Astrocyte (in vitro differentiated cells and primary cell): ENCODE results near the gene PITPNM3. TPM values are rescaled to one million over a fixed set of nuclear protein-coding genes. Genes with fewer than 3 reads are reported as not detected.

ENCODE experiments used
- DNase-seq: peaks from one replicate; pipeline ENCODE4 v3.0.0-alpha.2; 2010; ENCODE audit warnings: low read depth
- FAIRE-seq: peaks from 2 replicates; lab custom pipeline; 2011; peaks lifted over from hg19 to GRCh38; lab: Jason Lieb, UNC
- H2AFZ ChIP-seq: 2 replicates; pipeline ENCODE4 v1.6.0; 2012; ENCODE audit warnings: low read depth, low read length, inconsistent platforms
- H3K27ac ChIP-seq: 2 replicates; pipeline ENCODE4 v1.5.1; 2011; ENCODE audit warnings: low read depth, low read length, inconsistent platforms
- H3K27me3 ChIP-seq: 2 replicates; pipeline ENCODE4 v1.6.0; 2011; ENCODE audit warnings: low read length, inconsistent platforms; ENCODE audit not compliant: insufficient read depth
- H3K36me3 ChIP-seq: 2 replicates; pipeline ENCODE4 v1.5.1; 2011; ENCODE audit warnings: low read length, inconsistent platforms; ENCODE audit not compliant: insufficient read depth
- H3K4me1 ChIP-seq: 2 replicates; pipeline ENCODE4 v1.5.1; 2011; ENCODE audit warnings: low read length, inconsistent platforms; ENCODE audit not compliant: insufficient read depth
- H3K4me2 ChIP-seq: 2 replicates; pipeline ENCODE4 v1.6.0; 2012; ENCODE audit warnings: low read length, inconsistent platforms
- H3K4me3 ChIP-seq: 2 replicates; pipeline ENCODE4 v1.5.1; 2011; ENCODE audit warnings: low read depth, mild to moderate bottlenecking, low read length, inconsistent platforms; ENCODE audit not compliant: insufficient read depth
- H3K79me2 ChIP-seq: 2 replicates; pipeline ENCODE4 v1.6.0; 2012; ENCODE audit warnings: mild to moderate bottlenecking, low read length, inconsistent platforms; ENCODE audit not compliant: insufficient read depth
- H3K9ac ChIP-seq: 2 replicates; pipeline ENCODE4 v1.6.0; 2012; ENCODE audit warnings: mild to moderate bottlenecking, low read length, inconsistent platforms
- H3K9me3 ChIP-seq: 2 replicates; pipeline ENCODE4 v1.5.1; 2012; ENCODE audit warnings: low read depth, mild to moderate bottlenecking, low read length, inconsistent platforms; ENCODE audit not compliant: insufficient read depth
- H4K20me1 ChIP-seq: 2 replicates; pipeline ENCODE4 v1.6.0; 2012; ENCODE audit warnings: low read length, inconsistent platforms; ENCODE audit not compliant: insufficient read depth
- H3K27ac Mint-ChIP-seq: one replicate; pipeline ENCODE4 v1.8.0; 2021; ENCODE audit warnings: mild to moderate bottlenecking, mixed read lengths; ENCODE audit not compliant: unreplicated experiment
- H3K27me3 Mint-ChIP-seq: one replicate; pipeline ENCODE4 v1.8.0; 2021; ENCODE audit warnings: low read depth, mixed read lengths; ENCODE audit not compliant: unreplicated experiment
- H3K36me3 Mint-ChIP-seq: one replicate; pipeline ENCODE4 v1.8.0; 2021; ENCODE audit warnings: low read depth, mixed read lengths; ENCODE audit not compliant: unreplicated experiment
- H3K4me1 Mint-ChIP-seq: one replicate; pipeline ENCODE4 v1.8.0; 2021; ENCODE audit warnings: low read depth, mixed read lengths; ENCODE audit not compliant: unreplicated experiment
- H3K4me3 Mint-ChIP-seq: one replicate; pipeline ENCODE4 v1.8.0; 2021; ENCODE audit warnings: mild to moderate bottlenecking, moderate library complexity, mixed read lengths; ENCODE audit not compliant: unreplicated experiment
- H3K9me3 Mint-ChIP-seq: one replicate; pipeline ENCODE4 v1.8.0; 2021; ENCODE audit warnings: mild to moderate bottlenecking, mixed read lengths; ENCODE audit not compliant: unreplicated experiment
- EZH2 ChIP-seq: IDR thresholded peaks from 2 replicates; pipeline ENCODE4 v1.6.1; 2012; ENCODE audit warnings: mild to moderate bottlenecking, low read length, inconsistent platforms; ENCODE audit not compliant: insufficient read depth
- total RNA-seq: library from RNA; stranded (reverse); gene quantifications from 2 replicates; pipeline ENCODE4 v1.2.1, GENCODE V29; 2021
- TF ChIP-seq, protein P1 (sequence below): IDR thresholded peaks from 2 replicates; pipeline ENCODE4 v1.5.1; 2011; ENCODE audit warnings: low read depth, mild to moderate bottlenecking, inconsistent platforms, low read length, moderate library complexity; ENCODE audit not compliant: insufficient read depth

Gene PITPNM3
- total RNA-seq, 1 donor from 2014 or later = 1.3 TPM

DNA sequence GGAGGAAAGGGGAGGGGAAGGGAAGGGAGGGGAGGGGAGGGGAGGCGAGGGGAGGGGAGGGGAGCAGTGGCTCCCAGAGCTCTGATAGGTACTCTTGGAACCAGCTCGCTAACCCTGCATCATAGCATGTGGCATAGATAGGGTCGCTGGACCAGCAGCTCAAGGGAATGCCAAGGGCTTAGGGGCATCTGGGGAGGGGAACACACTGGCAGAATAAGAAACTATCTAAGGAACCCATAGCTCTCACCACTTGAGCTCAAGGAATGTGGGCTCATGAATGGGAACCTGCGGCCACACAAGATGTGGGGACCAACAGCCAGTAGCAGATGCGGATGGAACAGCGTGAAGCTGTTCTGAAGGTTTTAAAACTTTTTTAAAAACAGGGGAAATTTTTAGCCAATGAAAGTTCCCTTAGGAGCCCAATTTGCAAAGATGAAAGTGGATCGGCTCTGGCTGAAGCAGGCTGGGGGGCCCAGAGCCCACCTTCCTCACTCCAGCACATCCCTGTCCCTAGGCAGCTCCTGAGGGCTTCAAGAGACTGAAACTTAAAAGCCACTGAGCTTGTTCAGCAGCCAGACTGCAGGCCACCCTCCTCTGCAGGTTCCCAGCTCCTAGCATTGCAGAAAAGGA is 65.2 kb downstream of the PITPNM3 start:
- Mint-ChIP-seq H3K9me3 (no peaks in the 10 kb centered on the region), H3K27ac (no peak overlapping the region), H3K27me3 (peaks cover 40% of the 10 kb centered on the region), H3K4me1 (peaks cover 13% of the 10 kb centered on the region), H3K36me3 (peaks cover 4% of the 10 kb centered on the region), H3K4me3 (no peak overlapping the region)
- Histone ChIP-seq H3K9me3 (no peaks in the 10 kb centered on the region), H3K27me3 (no peaks in the 10 kb centered on the region), H3K4me3 (no peak overlapping the region), H2AFZ (no peak overlapping the region), H3K9ac (no peak overlapping the region), H3K27ac (no peak overlapping the region), H4K20me1 (no peaks in the 10 kb centered on the region), H3K4me2 (no peak overlapping the region), H3K79me2 (no peaks in the 10 kb centered on the region), H3K36me3 (no peaks in the 10 kb centered on the region), H3K4me1 (no peaks in the 10 kb centered on the region)
- no peak for DNase-seq
- FAIRE-seq = no peak
- TF ChIP-seq, protein P1, sequence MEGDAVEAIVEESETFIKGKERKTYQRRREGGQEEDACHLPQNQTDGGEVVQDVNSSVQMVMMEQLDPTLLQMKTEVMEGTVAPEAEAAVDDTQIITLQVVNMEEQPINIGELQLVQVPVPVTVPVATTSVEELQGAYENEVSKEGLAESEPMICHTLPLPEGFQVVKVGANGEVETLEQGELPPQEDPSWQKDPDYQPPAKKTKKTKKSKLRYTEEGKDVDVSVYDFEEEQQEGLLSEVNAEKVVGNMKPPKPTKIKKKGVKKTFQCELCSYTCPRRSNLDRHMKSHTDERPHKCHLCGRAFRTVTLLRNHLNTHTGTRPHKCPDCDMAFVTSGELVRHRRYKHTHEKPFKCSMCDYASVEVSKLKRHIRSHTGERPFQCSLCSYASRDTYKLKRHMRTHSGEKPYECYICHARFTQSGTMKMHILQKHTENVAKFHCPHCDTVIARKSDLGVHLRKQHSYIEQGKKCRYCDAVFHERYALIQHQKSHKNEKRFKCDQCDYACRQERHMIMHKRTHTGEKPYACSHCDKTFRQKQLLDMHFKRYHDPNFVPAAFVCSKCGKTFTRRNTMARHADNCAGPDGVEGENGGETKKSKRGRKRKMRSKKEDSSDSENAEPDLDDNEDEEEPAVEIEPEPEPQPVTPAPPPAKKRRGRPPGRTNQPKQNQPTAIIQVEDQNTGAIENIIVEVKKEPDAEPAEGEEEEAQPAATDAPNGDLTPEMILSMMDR = no peak
- TF ChIP-seq EZH2 = no peak

DNA sequence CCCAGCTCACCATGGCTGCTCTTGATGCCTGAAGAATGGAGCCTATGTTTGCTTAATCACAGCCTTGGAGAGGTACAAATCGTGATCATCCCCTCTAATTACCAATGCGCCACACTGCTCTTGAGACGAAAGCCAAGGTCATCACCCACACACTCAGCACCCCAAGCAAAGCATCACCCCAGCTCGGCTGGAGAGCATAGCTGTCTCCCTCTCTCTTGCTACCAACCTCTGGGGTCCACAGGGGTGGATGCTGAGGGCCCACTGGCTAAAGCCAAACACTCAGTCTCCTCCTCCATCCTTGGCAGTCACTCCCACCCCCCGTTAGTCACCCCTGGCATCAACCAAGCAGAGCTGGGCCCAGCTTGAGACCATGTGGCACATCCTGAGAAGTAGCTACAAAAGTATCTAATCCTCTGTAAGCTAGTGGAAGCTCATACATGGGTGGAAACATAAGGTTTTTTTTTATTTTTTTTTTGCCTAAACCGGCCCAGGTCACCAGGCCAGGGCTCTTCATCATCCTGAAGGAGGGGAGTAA is 67.3 kb downstream of the PITPNM3 start:
- Histone ChIP-seq H3K9ac (no peak overlapping the region), H3K4me2 (no peak overlapping the region), H3K27me3 (no peaks in the 10 kb centered on the region), H3K4me3 (no peak overlapping the region), H3K9me3 (no peaks in the 10 kb centered on the region), H4K20me1 (no peaks in the 10 kb centered on the region), H3K36me3 (no peaks in the 10 kb centered on the region), H3K4me1 (no peaks in the 10 kb centered on the region), H2AFZ (no peak overlapping the region), H3K79me2 (no peaks in the 10 kb centered on the region), H3K27ac (no peak overlapping the region)
- Mint-ChIP-seq H3K36me3 (peaks cover 4% of the 10 kb centered on the region), H3K27me3 (peaks cover 42% of the 10 kb centered on the region), H3K4me3 (no peak overlapping the region), H3K4me1 (peaks cover 8% of the 10 kb centered on the region), H3K9me3 (no peaks in the 10 kb centered on the region), H3K27ac (no peak overlapping the region)
- TF ChIP-seq, protein P1 = no peak
- no peak for TF ChIP-seq EZH2
- FAIRE-seq (no peak), DNase-seq (no peak)

DNA sequence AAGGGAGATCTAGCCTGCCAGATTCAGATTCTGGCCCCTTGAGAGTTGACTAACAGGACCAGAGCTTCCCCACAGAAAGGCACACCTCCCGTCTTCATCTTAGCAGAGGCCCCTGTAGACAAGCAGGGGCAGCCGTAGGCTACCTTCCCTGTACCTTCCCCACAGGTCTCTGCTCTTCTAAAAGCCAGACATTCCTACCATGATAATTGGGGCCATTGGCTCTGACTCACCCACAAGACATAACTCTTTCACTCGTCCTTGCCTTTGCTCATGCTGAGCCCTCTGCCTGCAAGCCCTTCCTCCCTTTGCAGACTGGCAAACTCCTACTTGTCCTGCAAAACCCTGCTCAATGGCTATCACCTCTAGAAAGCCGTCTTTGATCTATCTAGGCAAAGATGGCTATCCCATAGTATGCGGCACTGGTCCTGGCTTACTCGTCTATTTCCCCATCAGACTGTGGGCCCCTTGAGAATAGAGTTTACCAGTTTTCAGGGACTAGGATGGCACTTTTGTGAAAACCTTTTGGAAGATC is 68.3 kb downstream of the PITPNM3 start:
- Histone ChIP-seq H4K20me1 (no peaks in the 10 kb centered on the region), H3K27me3 (no peaks in the 10 kb centered on the region), H3K79me2 (no peaks in the 10 kb centered on the region), H3K36me3 (no peaks in the 10 kb centered on the region), H3K9me3 (no peaks in the 10 kb centered on the region), H3K4me3 (no peak overlapping the region), H3K4me1 (no peaks in the 10 kb centered on the region), H2AFZ (no peak overlapping the region), H3K27ac (no peak overlapping the region), H3K4me2 (no peak overlapping the region), H3K9ac (no peak overlapping the region)
- Mint-ChIP-seq H3K36me3 (peaks cover 4% of the 10 kb centered on the region), H3K4me3 (no peak overlapping the region), H3K9me3 (no peaks in the 10 kb centered on the region), H3K4me1 (peaks cover 8% of the 10 kb centered on the region), H3K27ac (no peak overlapping the region), H3K27me3 (peaks cover 42% of the 10 kb centered on the region)
- DNase-seq (no peak), FAIRE-seq (no peak)
- no peak for TF ChIP-seq EZH2
- TF ChIP-seq, protein P1 = no peak
